HepG2 (cell line): ENCODE measurements around the gene ARL14EP. TPM values are rescaled to one million over a fixed set of nuclear protein-coding genes. Genes with fewer than 3 reads are reported as not detected.

ENCODE experiments used
- ATAC-seq: fragments of 200-7000 bp; cut with Tn5 transposase; 3 replicates; pipeline ENCODE4 v1.9.1; 2020; ENCODE audit warnings: mild to moderate bottlenecking, moderate library complexity
- BruUV-seq: library from RNA; stranded (reverse); fragments of 400-500 nt; replicated peaks from 2 replicates; lab custom pipeline; 2021; lab: Mats Ljungman, UMichigan
- CTCF ChIA-PET: fragments of 300-600 bp; formaldehyde crosslinking; extraction: SDS; loops from one replicate; lab custom pipeline; 2021; ENCODE audit warnings: low total read pairs, inconsistent platforms, low intra/inter-chr PET ratio; lab: Yijun Ruan, JAX
- POLR2A ChIA-PET: fragments of 350-600 bp; sonication (Branson Sonifier 250); formaldehyde crosslinking; loops from one replicate; lab custom pipeline; 2020; ENCODE audit warnings: antibody characterized with exemption, inconsistent platforms; lab: Yijun Ruan, JAX
- DNase-seq: peaks from one replicate; pipeline ENCODE4 v3.0.0-alpha.2; 2015; ENCODE audit warnings: low spot score
- FAIRE-seq: peaks from 3 replicates; lab custom pipeline; 2011; peaks lifted over from hg19 to GRCh38; lab: Jason Lieb, UNC
- H2AFZ ChIP-seq: one replicate; pipeline ENCODE4 v1.6.1; 2011; ENCODE audit warnings: low read length, inconsistent platforms
- H3K27ac ChIP-seq: fragments of 300-600 bp; 3 replicates; pipeline ENCODE4 v1.8.0; 2011; ENCODE audit warnings: mixed run types, mild to moderate bottlenecking, mixed read lengths, low read length, inconsistent platforms; ENCODE audit not compliant: insufficient read depth; ENCODE audit errors: extremely low read length
- H3K27me3 ChIP-seq, 2 experiments: fragments of 200-600 bp in 1 of 2; 2 replicates in 1 of 2; 3 replicates in 1 of 2; pipeline versions ENCODE4 v1.6.0 to v1.8.0; 2011; ENCODE audit warnings: low read length in 2 of 2, mild to moderate bottlenecking in 2 of 2, moderate library complexity in 2 of 2, inconsistent platforms in 1 of 2; ENCODE audit not compliant: insufficient read depth in 2 of 2, control insufficient read depth in 1 of 2
- H3K36me3 ChIP-seq, 2 experiments: fragments of 200-600 bp in 1 of 2; replicated peaks in 1 of 2; 2 replicates in 1 of 2; 3 replicates in 1 of 2; pipeline versions ENCODE4 v1.5.1 to v1.8.0; 2011; ENCODE audit warnings: low read length in 2 of 2, inconsistent platforms in 1 of 2; ENCODE audit not compliant: insufficient read depth in 2 of 2, control insufficient read depth in 1 of 2
- H3K4me1 ChIP-seq: 2 replicates; pipeline ENCODE4 v1.5.1; 2012; ENCODE audit warnings: low read length, inconsistent platforms; ENCODE audit not compliant: insufficient read depth
- H3K4me2 ChIP-seq: 2 replicates; pipeline ENCODE4 v1.6.0; 2011; ENCODE audit warnings: low read depth, low read length, inconsistent platforms
- H3K4me3 ChIP-seq, 3 experiments: fragments of 200-600 bp in 1 of 3; sonication (generic), shearing (Covaris generic) in 1 of 3; replicated peaks in 1 of 3; 2 replicates each; pipeline ENCODE4 v1.5.1; 2011 to 2016; ENCODE audit warnings: low read length in 3 of 3, inconsistent platforms in 2 of 3, low read depth in 2 of 3, mild to moderate bottlenecking in 2 of 3, control low read depth in 1 of 3, mixed read lengths in 1 of 3; ENCODE audit not compliant: insufficient read depth in 1 of 3
- H3K79me2 ChIP-seq: one replicate; pipeline ENCODE4 v1.6.1; 2011; ENCODE audit warnings: low read length, inconsistent platforms; ENCODE audit not compliant: insufficient read depth
- H3K9ac ChIP-seq: 2 replicates; pipeline ENCODE4 v1.6.0; 2011; ENCODE audit warnings: mild to moderate bottlenecking, low read depth, low read length, inconsistent platforms; ENCODE audit not compliant: insufficient read depth
- H3K9me3 ChIP-seq: 2 replicates; pipeline ENCODE4 v1.5.1; 2012; ENCODE audit warnings: mild to moderate bottlenecking, low read length
- H4K20me1 ChIP-seq: 2 replicates; pipeline ENCODE4 v1.6.0; 2011; ENCODE audit warnings: inconsistent platforms, mild to moderate bottlenecking, low read length, moderate library complexity; ENCODE audit not compliant: insufficient read depth
- EZH2 ChIP-seq: conservative IDR thresholded peaks from 2 replicates; pipeline ENCODE4 v1.6.1; 2012; ENCODE audit warnings: mild to moderate bottlenecking, low read depth, low read length, moderate library complexity
- GLI4 ChIP-seq: sonication (generic); formaldehyde crosslinking; IDR thresholded peaks from 2 replicates; pipeline ENCODE4 v1.5.1; 2020; ENCODE audit warnings: missing genetic modification reagents, mild to moderate bottlenecking, moderate library complexity, borderline replicate concordance
- NCOA1 ChIP-seq: sonication (generic); formaldehyde crosslinking; IDR thresholded peaks from 2 replicates; pipeline ENCODE4 v1.9.0; 2021; ENCODE audit warnings: missing genetic modification reagents
- SP140L ChIP-seq: sonication (generic); formaldehyde crosslinking; IDR thresholded peaks from 2 replicates; pipeline ENCODE4 v1.4.0; 2020; ENCODE audit warnings: missing genetic modification reagents, borderline replicate concordance
- XBP1 ChIP-seq: sonication (generic); formaldehyde crosslinking; IDR thresholded peaks from 2 replicates; pipeline ENCODE4 v1.5.0; 2020; ENCODE audit warnings: missing genetic modification reagents
- ZNF468 ChIP-seq: sonication (generic); formaldehyde crosslinking; IDR thresholded peaks from 2 replicates; pipeline ENCODE4 v1.8.0; 2022; ENCODE audit warnings: mild to moderate bottlenecking, moderate library complexity, missing genetic modification reagents
- ZNF7 ChIP-seq: IDR thresholded peaks from 2 replicates; pipeline ENCODE4 v1.6.1; 2016; ENCODE audit warnings: missing biosample characterization, missing genetic modification reagents
- ZSCAN9 ChIP-seq: IDR thresholded peaks from 2 replicates; pipeline ENCODE4 v1.6.1; 2016; ENCODE audit warnings: borderline replicate concordance
- WGBS: methylation state at CpG from one replicate; pipeline ENCODE4 v1.1.6; 2017; ENCODE audit warnings: low lambda C conversion rate; 5-methylcytosine and 5-hydroxymethylcytosine counted together
- in situ Hi-C: cut with HindIII; loops from 2 replicates; pipeline ENCODE4 v1.10.0; 2017; ENCODE audit warnings: low pct_unique_long_range_greater_than_20kb; ENCODE audit not compliant: extremely low pct_ligation_motif_present
- intact Hi-C: fragments of 100-400 bp; cut with micrococcal nuclease; formaldehyde crosslinking; loops from one replicate; pipeline ENCODE4 v1.10.0; 2022; ENCODE audit not compliant: unreplicated experiment
- polyA plus RNA-seq, 8 experiments: library from polyadenylated mRNA; depleted of rRNA in 3 of 8; stranded (reverse) in 7 of 8; unstranded in 1 of 8; fragments of >200 nt; fragmentation: Illumina TruSeq in 4 of 8; extraction: Trizol in 4 of 8; gene quantifications; 2 replicates each; pipeline versions ENCODE4 v1.2.1 to v1.2.3, GENCODE V29; 2011 to 2016; ENCODE audit warnings: low read depth in 4 of 8, missing spikeins in 1 of 8, mixed read lengths in 1 of 8; ENCODE audit not compliant: insufficient read depth in 1 of 8
- total RNA-seq, 5 experiments: library from RNA; depleted of rRNA; stranded (reverse); fragments of >200 nt; fragmentation: Illumina TruSeq; extraction: Trizol; gene quantifications; 2 replicates each; pipeline ENCODE4 v1.2.3, GENCODE V29; 2016; ENCODE audit warnings: low read depth in 1 of 5
- TF ChIP-seq, protein P1 (sequence below): sonication (generic); formaldehyde crosslinking; conservative IDR thresholded peaks from 2 replicates; pipeline ENCODE4 v1.4.0; 2020; ENCODE audit warnings: missing genetic modification reagents

ARL14EP gene
- total and polyA plus RNA-seq, 2 of the 13 experiments (the other 11 are each of a cell fraction or from before 2014, with no cell fraction given) = 9.8 to 15.4 TPM

DNA sequence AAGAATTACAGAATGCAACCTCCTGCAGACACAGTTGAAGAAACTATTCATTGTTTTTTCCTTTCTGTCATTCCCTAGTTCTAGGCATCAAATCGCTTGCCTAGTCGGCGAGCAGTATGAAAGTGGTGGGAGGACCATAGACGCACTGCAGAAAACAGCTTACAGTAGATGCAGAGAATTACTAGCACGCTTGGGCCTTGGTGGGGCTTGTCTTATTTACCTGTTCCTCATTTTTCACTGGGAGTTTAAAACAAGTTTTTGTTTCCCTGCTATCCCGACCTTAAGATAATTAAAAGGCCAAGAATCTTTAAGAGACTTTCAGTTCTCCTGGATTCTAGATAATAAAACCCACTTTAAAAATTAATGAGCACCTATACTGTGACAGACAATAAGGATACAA, 713 bp upstream of the ARL14EP start:
- Histone ChIP-seq H3K4me1 (peaks cover 34% of the 10 kb centered on the region), H2AFZ (no peak overlapping the region)
- POLR2A ChIA-PET = interaction anchor here (1.0 to 1.3 kb wide), 3 partner anchors 7 to 22 kb away, joined by 3 to 9 read pairs (median 5); no protein-coding TSS in a partner anchor
- in situ Hi-C loops = loop anchor here (10.0 kb wide), 1 partner anchor 187 kb away; no protein-coding TSS in a partner anchor
- TF ChIP-seq, protein P1, sequence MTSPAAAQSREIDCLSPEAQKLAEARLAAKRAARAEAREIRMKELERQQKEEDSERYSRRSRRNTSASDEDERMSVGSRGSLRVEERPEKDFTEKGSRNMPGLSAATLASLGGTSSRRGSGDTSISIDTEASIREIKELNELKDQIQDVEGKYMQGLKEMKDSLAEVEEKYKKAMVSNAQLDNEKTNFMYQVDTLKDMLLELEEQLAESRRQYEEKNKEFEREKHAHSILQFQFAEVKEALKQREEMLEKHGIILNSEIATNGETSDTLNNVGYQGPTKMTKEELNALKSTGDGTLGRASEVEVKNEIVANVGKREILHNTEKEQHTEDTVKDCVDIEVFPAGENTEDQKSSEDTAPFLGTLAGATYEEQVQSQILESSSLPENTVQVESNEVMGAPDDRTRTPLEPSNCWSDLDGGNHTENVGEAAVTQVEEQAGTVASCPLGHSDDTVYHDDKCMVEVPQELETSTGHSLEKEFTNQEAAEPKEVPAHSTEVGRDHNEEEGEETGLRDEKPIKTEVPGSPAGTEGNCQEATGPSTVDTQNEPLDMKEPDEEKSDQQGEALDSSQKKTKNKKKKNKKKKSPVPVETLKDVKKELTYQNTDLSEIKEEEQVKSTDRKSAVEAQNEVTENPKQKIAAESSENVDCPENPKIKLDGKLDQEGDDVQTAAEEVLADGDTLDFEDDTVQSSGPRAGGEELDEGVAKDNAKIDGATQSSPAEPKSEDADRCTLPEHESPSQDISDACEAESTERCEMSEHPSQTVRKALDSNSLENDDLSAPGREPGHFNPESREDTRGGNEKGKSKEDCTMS (CRISPR knock-in tag) = no peak
- TF ChIP-seq ZNF468 (CRISPR knock-in tag) (no peak), EZH2 (no peak), NCOA1 (no peak), ZSCAN9 (CRISPR knock-in tag) (no peak), ZNF7 (CRISPR knock-in tag) (no peak), XBP1 (CRISPR knock-in tag) (no peak), SP140L (CRISPR knock-in tag) (no peak), GLI4 (CRISPR knock-in tag) (no peak)
- TF ChIP-seq, all 625 proteins: peak for 0
- no peaks in the 10 kb centered on the region for H3K9me3 ChIP-seq
- peaks cover 20% of the 10 kb centered on the region for H3K79me2 ChIP-seq
- BruUV-seq = TSS peak; percentile 92
- H3K4me3 ChIP-seq = peak overlapping the region in 1 of 3 experiments; percentile 83; a peak in 3 of 6 replicates
- 77% methylated on average over 6 of the region's 6 CpGs for WGBS
- CTCF ChIA-PET = no interaction called here
- DNase-seq (no peak), FAIRE-seq (no peak), ATAC-seq (no peak)
- no peak overlapping the region for H3K9ac ChIP-seq
- no peaks in the 10 kb centered on the region; a peak in 1 of 5 replicates for H3K36me3 ChIP-seq
- peak overlapping the region; percentile 86 for H3K4me2 ChIP-seq
- no peaks in the 10 kb centered on the region for H4K20me1 ChIP-seq
- no peak overlapping the region for H3K27ac ChIP-seq
- peaks cover 0 to 11% of the 10 kb centered on the region in 2 experiments; a peak in 1 of 5 replicates for H3K27me3 ChIP-seq
- intact Hi-C loops = no loop called here
